ENCODE results near the gene CA11.

- no peak for TF ChIP-seq CTCF (IDR thresholded peaks at IDR 0.05; ENCODE audit: low read depth, low read length, poor library complexity, severe bottlenecking)
- TF ChIP-seq EZH2phosphoT487 (IDR thresholded peaks at IDR 0.05; ENCODE audit: borderline replicate concordance, low read length), result no peak
Measured at GRCh38 chr19:48676487-48676886, 30.5 kb upstream of the CA11 start.
